ENCODE measurements around the gene HOXB2.

Gene HOXB2

GRCh38 chr17:48545022-48545375 is at the start of gene HOXB2:
HOXB2 (minus strand) TSS chr17:48545109; CDS start chr17:48544911, 198 bp downstream.
- DNase-seq, result peak; percentile 77

GRCh38 chr17:48593840-48594537 is 49.1 kb upstream of the HOXB2 start:
- DNase-seq, result peak; percentile 82

- DNase-seq, result no peak
Observed at GRCh38 chr17:48593126-48593829, 48.4 kb upstream of the HOXB2 start, which contains the start of gene HOXB5. HOXB5 (minus strand) TSS chr17:48593779; CDS start chr17:48593682, 97 bp downstream.

GRCh38 chr17:48592577-48592976 is 47.7 kb upstream of the HOXB2 start:
- DNase-seq, result no peak

- peak; percentile 46 for DNase-seq
Observed at GRCh38 chr17:48592057-48592514, 47.2 kb upstream of the HOXB2 start.

- DNase-seq, result no peak
Observed at GRCh38 chr17:48591255-48592056, 46.5 kb upstream of the HOXB2 start.

GRCh38 chr17:48590607-48591161 is 45.8 kb upstream of the HOXB2 start:
- DNase-seq, result no peak

- peak; percentile 40 for DNase-seq
Observed at GRCh38 chr17:48589831-48590606, 45.1 kb upstream of the HOXB2 start, which contains the start of gene HOXB3. HOXB3 (minus strand) TSS chr17:48590241; CDS start chr17:48552474, 37,767 bp downstream.

- peak; percentile 46 for DNase-seq
Observed at GRCh38 chr17:48589060-48589830, 44.3 kb upstream of the HOXB2 start.

GRCh38 chr17:48588528-48588927 is 43.6 kb upstream of the HOXB2 start:
- no peak for DNase-seq

GRCh38 chr17:48588074-48588415 is 43.1 kb upstream of the HOXB2 start:
- no peak for DNase-seq

GRCh38 chr17:48587276-48588073 is 42.6 kb upstream of the HOXB2 start:
- peak; percentile 89 for DNase-seq

- no peak for DNase-seq
Observed at GRCh38 chr17:48586355-48587258, 41.7 kb upstream of the HOXB2 start.

- DNase-seq, result peak; percentile 48
Observed at GRCh38 chr17:48584223-48584741, 39.4 kb upstream of the HOXB2 start.

GRCh38 chr17:48583708-48584222 is 38.9 kb upstream of the HOXB2 start:
- peak; percentile 48 for DNase-seq

- DNase-seq, result peak; percentile 37
Observed at GRCh38 chr17:48582750-48583069, 37.8 kb upstream of the HOXB2 start.

GRCh38 chr17:48579760-48580554 is 35.0 kb upstream of the HOXB2 start:
- DNase-seq, result peak; percentile 42

GRCh38 chr17:48579471-48579759 is 34.5 kb upstream of the HOXB2 start:
- no peak for DNase-seq
